GM18907 (cell line): ENCODE data around the gene LAMA1.

Source experiments
- ATAC-seq: cut with Tn5 transposase; IDR thresholded peaks from one replicate; pipeline ENCODE4 v1.9.1; 2021; ENCODE audit warnings: mild to moderate bottlenecking, moderate library complexity; ENCODE audit not compliant: unreplicated experiment

Gene LAMA1

GRCh38 chr18:7062811-7063210 lies 54.8 kb downstream of the LAMA1 start:
- no peak for ATAC-seq

DNA sequence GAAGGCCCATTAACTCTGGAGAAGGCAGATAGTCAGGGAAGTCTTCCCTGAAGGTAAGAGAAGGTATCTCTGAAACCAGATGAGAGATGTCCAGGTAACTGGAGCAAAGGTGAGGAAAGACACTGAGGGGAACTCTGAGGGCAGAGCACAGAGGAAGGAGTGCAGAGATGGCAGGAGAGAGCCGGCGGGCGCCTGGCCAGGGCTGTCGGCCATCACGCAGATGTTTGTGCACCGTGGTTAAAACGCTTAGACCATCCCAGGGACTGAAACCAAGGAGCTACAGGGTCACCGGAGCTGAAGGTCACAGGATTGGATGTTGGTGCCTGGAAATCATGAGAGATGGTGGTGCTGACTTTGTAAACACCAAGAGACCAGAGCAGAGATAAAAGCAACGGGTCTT lies 55.4 kb downstream of the LAMA1 start:
- no peak for ATAC-seq

DNA sequence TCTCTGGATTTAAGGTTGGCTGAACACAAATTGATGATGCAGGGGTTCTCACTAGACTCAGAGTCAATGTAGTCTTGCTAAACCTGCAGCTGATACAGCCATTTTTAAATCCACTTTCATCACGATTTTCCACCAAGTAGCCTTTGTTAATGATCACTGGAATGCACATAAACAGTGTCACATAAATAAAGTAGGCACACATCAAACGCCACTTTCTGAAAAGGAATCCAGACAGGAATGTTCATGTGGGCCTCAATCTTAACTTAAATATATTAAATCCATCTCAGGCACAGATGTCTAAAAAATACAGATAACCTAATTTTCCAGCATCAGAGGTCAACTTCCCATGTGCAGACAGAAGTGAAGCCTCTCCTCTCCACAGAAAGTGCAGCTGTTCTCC lies 58.3 kb downstream of the LAMA1 start:
- ATAC-seq = no peak

DNA sequence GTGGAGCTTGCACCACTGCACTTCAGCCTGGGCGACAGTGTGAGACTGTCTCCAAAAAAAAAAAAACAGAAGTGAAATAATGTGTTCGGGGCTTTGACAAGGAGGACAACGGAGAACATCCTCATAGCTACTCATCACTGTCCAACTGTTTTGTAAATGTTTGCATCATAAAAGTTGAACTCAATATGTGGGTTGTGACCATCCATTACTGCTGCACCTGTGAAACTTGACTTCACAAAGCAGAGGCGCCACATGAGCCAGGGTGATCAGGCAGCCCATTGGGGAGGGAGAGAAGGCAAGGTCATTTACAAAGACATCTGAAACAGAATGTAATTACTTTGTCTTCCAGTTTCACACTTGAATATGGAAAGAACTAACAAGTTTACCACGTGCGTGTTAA lies 61.6 kb downstream of the LAMA1 start:
- no peak for ATAC-seq

DNA sequence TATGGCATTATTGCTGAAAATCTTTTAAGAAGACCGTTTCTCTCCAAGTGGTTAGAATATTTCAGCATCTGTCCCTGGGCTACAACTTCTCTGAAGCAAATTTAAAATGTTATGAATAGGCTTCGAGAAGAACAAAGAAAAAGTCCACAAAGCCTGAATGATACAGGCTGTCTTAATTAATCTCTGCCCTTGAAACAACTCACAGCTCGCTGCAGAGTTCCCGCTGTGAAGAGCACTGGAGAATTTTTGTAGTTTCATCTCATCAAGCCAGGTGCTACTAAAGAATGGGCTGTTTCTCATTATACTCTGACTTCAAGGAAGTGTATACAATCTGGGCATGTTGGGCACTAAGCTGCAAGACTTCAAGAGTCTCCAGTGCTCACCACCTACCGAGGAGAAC lies 67.6 kb downstream of the LAMA1 start:
- no peak for ATAC-seq

- ATAC-seq = no peak
Observed at GRCh38 chr18:7048081-7048480, 69.5 kb downstream of the LAMA1 start.

DNA sequence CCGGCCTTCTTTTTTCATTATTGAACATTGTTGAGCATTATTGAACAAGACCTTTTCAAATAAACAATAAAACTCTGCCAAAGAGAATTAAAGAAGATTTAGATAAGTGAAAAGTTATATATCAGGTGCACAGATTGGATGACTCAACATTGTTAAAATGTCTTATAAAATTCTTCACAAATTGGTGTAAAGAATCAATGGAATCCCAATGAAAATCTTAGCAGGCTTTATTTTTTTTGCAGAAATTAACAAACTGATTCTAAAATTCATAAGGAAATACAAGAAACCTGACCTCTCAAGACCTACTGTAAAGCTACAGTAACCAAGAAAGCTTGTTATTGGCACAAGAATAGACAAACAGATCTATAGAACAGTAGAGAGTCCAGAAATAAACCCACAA lies 70.3 kb downstream of the LAMA1 start:
- no peak for ATAC-seq

- ATAC-seq = no peak
Observed at GRCh38 chr18:7038330-7038851, 79.2 kb downstream of the LAMA1 start.

- no peak for ATAC-seq
Observed at GRCh38 chr18:7037470-7037869, 80.1 kb downstream of the LAMA1 start.

GRCh38 chr18:7035807-7036206 lies 81.8 kb downstream of the LAMA1 start:
- ATAC-seq = no peak

GRCh38 chr18:7034924-7035323 lies 82.7 kb downstream of the LAMA1 start:
- no peak for ATAC-seq

DNA sequence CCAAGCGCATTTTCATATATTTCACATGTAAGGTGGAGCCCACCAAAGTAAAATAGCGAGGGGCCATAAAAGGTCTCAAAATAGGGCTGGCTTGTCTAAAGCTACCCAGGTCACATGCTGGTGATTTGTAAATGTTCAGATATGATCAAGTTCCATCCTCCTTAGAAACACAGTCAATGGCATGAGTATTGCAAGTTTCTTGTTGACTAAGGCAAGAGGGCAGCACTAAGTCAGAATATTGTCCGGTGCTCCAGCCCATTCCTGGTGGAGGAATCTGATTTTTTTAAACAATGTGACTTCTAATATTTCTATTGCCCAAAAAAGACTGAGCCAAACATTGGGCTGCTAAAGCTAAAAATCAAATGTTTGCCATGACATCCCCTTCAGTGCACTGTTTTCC lies 85.1 kb downstream of the LAMA1 start:
- ATAC-seq = no peak

DNA sequence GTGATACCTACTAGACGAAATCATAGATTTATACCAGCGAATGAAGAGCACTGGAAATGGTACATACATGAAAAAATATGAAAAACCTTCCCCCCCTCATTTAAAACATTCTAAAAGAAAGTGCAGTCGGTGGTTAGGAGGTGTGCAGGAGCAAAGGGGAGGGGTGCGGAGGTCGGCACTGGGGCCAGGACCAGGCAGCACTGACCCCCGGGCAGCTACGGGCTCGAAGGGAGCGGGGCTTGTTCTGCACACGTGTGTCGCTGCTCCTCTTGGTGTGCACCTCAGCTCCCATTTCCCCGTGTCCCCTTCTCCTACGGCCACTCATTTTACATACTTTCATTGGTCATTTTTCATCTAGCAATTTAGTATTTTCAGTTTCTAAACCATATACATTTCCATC lies 89.0 kb downstream of the LAMA1 start:
- no peak for ATAC-seq

DNA sequence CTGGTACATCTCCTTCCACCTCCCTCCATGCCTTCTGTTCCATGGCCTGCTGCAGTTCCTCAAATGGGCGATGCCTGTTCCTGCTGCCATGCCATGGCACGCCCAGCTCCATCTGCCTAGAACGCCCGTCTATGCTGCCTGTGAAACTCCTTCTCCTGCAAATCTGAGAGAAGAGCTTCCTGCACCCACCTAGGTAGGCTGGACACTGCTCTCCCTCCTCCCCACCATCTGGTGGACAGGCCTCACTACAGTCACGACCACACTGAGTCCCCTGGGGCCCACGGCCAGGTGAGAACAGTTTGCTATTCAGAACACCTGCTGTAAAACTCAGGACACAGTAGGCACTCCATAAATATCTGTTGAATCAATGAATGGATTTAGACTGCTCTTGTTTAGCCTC lies 92.4 kb downstream of the LAMA1 start:
- no peak for ATAC-seq

DNA sequence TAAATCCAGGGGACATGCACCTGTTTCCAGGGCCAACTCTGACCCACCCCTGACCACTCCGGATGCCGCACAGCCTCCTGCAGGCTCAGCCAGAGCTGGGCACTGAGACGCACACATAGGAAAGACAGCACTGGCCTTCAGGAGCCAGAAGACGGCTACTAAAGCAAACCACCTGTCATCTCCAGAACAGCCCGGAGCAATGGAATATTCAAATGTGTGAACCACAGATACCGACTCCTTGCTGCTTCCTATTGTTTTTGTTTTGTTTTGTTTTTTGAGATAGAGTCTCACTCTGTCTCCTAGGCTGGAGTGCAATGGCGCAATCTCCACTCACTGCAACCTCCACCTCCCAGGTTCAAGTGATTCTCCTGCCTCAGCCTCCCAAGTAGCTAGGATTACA lies 94.0 kb downstream of the LAMA1 start:
- no peak for ATAC-seq

GRCh38 chr18:7023063-7023580 lies 94.5 kb downstream of the LAMA1 start:
- ATAC-seq = no peak

DNA sequence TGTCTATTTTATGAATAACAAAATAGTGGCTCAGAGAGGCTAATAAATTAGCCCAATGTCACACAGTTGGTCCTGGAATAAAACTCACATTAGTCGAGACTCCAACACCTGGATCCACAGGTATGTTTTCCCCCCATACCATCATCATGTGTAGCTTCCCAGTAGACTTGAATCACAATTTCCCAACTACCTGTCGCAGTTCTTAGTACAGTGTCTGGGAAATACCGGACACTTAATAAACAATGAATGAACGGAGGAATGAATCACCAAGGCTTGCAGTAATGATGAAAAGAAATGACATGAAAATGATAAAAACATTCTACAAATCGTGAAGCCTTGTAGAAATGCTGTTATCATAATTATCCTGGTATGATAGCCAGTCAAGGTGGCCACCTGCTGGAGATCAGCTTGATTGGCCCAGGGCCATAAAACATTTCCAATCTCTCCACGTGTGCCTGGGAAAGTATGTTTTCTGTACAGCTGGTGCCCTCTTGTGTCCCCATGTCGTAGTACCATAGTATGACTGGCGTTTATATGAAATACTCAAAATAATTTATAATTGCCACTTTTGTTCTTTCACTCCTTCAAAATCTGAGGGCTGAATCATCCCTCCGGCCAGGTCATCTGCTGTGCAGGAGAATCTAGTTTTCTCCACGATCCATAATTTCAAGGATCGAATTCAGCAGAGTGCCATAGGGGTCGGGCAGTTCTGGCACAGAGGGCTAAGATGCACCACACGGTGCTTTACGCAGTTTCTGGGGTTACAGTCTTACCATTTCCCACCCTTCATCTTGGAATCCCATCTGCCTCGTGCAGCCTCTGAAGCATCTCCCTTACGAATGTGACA lies 95.4 kb downstream of the LAMA1 start:
- ATAC-seq = no peak

- ATAC-seq = no peak
Observed at GRCh38 chr18:7020995-7021777, 96.4 kb downstream of the LAMA1 start.

GRCh38 chr18:7017013-7017412 lies 100.6 kb downstream of the LAMA1 start:
- no peak for ATAC-seq

GRCh38 chr18:7011142-7011541 lies 106.5 kb downstream of the LAMA1 start:
- ATAC-seq = no peak

DNA sequence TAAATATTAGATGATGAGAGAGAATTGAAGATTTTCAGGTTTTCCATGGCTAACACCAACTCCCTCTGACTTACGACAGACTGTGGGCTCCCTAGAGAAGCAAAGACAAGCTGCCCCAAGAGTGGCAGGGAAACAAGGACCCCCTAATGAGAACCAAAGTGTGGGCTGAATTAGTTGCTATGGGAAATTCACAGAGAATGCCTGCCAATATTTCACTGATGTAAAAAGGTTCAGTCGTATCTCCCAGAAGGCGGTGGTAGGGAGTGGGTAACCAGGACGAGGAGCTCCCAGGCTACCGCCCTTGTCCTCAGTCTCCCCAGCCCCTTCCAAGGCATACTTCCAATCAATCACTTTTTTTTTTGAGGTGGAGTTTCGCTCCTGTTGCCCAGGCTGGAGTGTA lies 113.6 kb downstream of the LAMA1 start:
- no peak for ATAC-seq

DNA sequence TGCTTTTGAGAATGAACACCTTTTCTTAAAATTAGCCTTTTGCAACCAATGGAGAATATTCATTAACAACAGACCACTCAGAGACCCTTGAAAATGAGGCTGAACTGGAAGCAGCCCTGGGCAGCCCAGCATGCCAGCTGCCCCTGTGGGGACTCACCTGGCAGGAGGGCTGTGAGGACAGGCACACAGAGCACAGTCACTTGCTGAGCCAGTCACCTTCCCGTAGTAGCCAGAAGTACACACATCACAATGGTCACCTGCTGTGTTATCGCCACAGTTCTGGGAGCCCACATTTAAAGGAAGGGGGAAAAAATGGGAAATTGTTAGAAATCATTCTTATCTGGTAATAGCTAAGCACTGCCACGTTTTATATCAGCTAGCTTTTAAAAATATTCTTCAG lies 115.5 kb downstream of the LAMA1 start:
- no peak for ATAC-seq
